Measurements from ENCODE around the gene STPG1. TPM values are rescaled to one million over a fixed set of nuclear protein-coding genes. Genes with fewer than 3 reads are reported as not detected.
A peak's percentile ranks its signal among the peaks of the same experiment; 100 is the strongest.

STPG1 gene
- total RNA-seq, 1 experiment from 2014 or later: 9.1 TPM

GRCh38 chr1:24392982-24393650, 20.5 kb downstream of the STPG1 start:
- no peak for DNase-seq
- BruUV-seq (replicated peaks): no TSS peak
- H3K4me3 Mint-ChIP-seq (ENCODE audit: low read depth, unreplicated experiment): no peak overlapping the region
- no peaks in the 10 kb centered on the region for H3K27me3 Mint-ChIP-seq (ENCODE audit: unreplicated experiment)
- intact Hi-C loops (cut with micrococcal nuclease; ENCODE audit: unreplicated experiment): loop anchor here (5.0 kb wide), 1 partner anchor 76 kb away; the partner anchor contains the start of gene GRHL3
- peaks cover 34% of the 10 kb centered on the region for H3K4me1 Mint-ChIP-seq (ENCODE audit: low read depth, unreplicated experiment)
- H3K27ac Mint-ChIP-seq (ENCODE audit: unreplicated experiment): no peak overlapping the region
- no peak for TF ChIP-seq CTCF (IDR thresholded peaks at IDR 0.05; ENCODE audit: unreplicated experiment)
- no peaks in the 10 kb centered on the region for H3K9me3 Mint-ChIP-seq (ENCODE audit: low read depth, unreplicated experiment)
- CTCF ChIA-PET: interaction anchor here (1.1 to 4.2 kb wide), 4 partner anchors 16 to 243 kb away, joined by 3 to 157 read pairs (median 10); partner anchors contain the start of gene NIPAL3
- H3K36me3 Mint-ChIP-seq (ENCODE audit: insufficient read depth, unreplicated experiment): peaks cover 17% of the 10 kb centered on the region

- Mint-ChIP-seq H3K9me3 (ENCODE audit: low read depth, unreplicated experiment) (no peaks in the 10 kb centered on the region), H3K4me1 (ENCODE audit: low read depth, unreplicated experiment) (peaks cover 40% of the 10 kb centered on the region), H3K4me3 (ENCODE audit: low read depth, unreplicated experiment) (no peak overlapping the region), H3K36me3 (ENCODE audit: insufficient read depth, unreplicated experiment) (peaks cover 20% of the 10 kb centered on the region), H3K27ac (ENCODE audit: unreplicated experiment) (no peak overlapping the region), H3K27me3 (ENCODE audit: unreplicated experiment) (no peaks in the 10 kb centered on the region)
- no peak for DNase-seq
- TF ChIP-seq CTCF (IDR thresholded peaks at IDR 0.05; ENCODE audit: unreplicated experiment): no peak
- no TSS peak for BruUV-seq (replicated peaks)
- intact Hi-C loops (cut with micrococcal nuclease; ENCODE audit: unreplicated experiment): loop anchor here (5.0 kb wide), 1 partner anchor 75 kb away; the partner anchor contains the start of gene GRHL3
- CTCF ChIA-PET: interaction anchor here (0.6 to 4.2 kb wide), 10 partner anchors 10 to 322 kb away, joined by 3 to 157 read pairs (median 4); partner anchors contain the start of genes IL22RA1 and NIPAL3
These were observed 21.0 kb downstream of the STPG1 start for GRCh38 chr1:24392604-24392946.

GRCh38 chr1:24391882-24392603, 21.5 kb downstream of the STPG1 start:
- no peak overlapping the region for H3K4me3 Mint-ChIP-seq (ENCODE audit: low read depth, unreplicated experiment)

More at GRCh38 chr1:24391882-24392603, 21.5 kb downstream of the STPG1 start:
- CTCF ChIA-PET: interaction anchor here (0.6 to 4.2 kb wide), 13 partner anchors 9 to 321 kb away, joined by 3 to 157 read pairs (median 4); partner anchors contain the start of genes IL22RA1 and NIPAL3
- peak; percentile 63 for DNase-seq
- no peaks in the 10 kb centered on the region for H3K9me3 Mint-ChIP-seq (ENCODE audit: low read depth, unreplicated experiment)
- H3K27ac Mint-ChIP-seq (ENCODE audit: unreplicated experiment): peak overlapping the region; percentile 54
- H3K27me3 Mint-ChIP-seq (ENCODE audit: unreplicated experiment): no peaks in the 10 kb centered on the region
- no TSS peak for BruUV-seq (replicated peaks)
- H3K4me1 Mint-ChIP-seq (ENCODE audit: low read depth, unreplicated experiment): peaks cover 45% of the 10 kb centered on the region
- intact Hi-C loops (cut with micrococcal nuclease; ENCODE audit: unreplicated experiment): loop anchor here (1.0 to 5.0 kb wide), 2 partner anchors 75 to 190 kb away; partner anchors contain the start of gene GRHL3
- H3K36me3 Mint-ChIP-seq (ENCODE audit: insufficient read depth, unreplicated experiment): peaks cover 22% of the 10 kb centered on the region
- TF ChIP-seq CTCF (IDR thresholded peaks at IDR 0.05; ENCODE audit: unreplicated experiment): peak; percentile 52

Measured in Calu3 (cell line).